ENCODE data around the gene KMT2C. TPM values are rescaled to one million over a fixed set of nuclear protein-coding genes. Genes with fewer than 3 reads are reported as not detected.
A peak's percentile ranks its signal among the peaks of the same experiment; 100 is the strongest.

The KMT2C gene
- total RNA-seq (10 to 100 TPM; 29.3 to 62.4 (median 49.0) TPM), polyA plus RNA-seq (10 to 100 TPM in 1 of 2 donors, 1 to 10 TPM in 1; 8.4 to 17.4 TPM)
- long read RNA-seq, donor 1, partial matches to known transcripts = 18 of 23 reads
- long read RNA-seq, donor 1, other reads (novel, unspliced or antisense) = 5 of 23 reads
- long read RNA-seq, donor 2, partial matches to known transcripts = 25 of 34 reads
- long read RNA-seq, donor 2, other reads (novel, unspliced or antisense) = 9 of 34 reads
- long read RNA-seq, donor 3, partial matches to known transcripts = 22 of 30 reads
- long read RNA-seq, donor 3, other reads (novel, unspliced or antisense) = 8 of 30 reads

GRCh38 chr7:152435384-152436110 lies at the start of gene KMT2C:
KMT2C (minus strand) TSS chr7:152436003; CDS start chr7:152435786, 217 bp downstream.
- TF ChIP-seq CTCF (IDR thresholded peaks at IDR 0.05) (no peak), POLR2A (IDR thresholded peaks at IDR 0.05) (peak in 1 of 2 donors; percentile 24)
- DNase-seq = peak; percentile 61 to 81 (median 70)

DNA sequence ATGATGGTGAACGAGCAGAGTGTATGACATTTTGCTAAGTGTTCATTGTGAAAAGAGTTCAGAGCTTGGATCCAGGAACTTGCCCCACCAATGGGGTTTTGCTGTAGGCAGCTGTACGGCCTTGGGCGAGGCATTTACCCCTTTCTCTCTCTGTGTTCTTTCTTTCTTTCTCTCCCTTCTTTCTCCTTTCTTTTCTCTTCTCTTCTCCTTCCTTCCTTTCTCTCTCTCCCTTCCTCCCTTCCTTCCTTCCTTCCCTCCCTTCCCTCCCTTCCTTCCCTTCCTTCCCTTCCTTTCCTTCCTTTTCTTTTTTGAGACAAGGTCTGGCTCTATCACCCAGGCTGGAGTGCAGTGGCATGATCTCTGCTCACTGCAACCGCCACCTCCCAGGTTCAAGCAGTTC lies 45.3 kb upstream of the KMT2C start:
- H3K9me3 ChIP-seq = no peaks in the 10 kb centered on the region
- H3K4me1 ChIP-seq = no peaks in the 10 kb centered on the region
- 81 to 90% (median 87%) methylated on average over 4 of the region's 4 CpGs for WGBS, 4 donors
- no peak overlapping the region for H3K4me3 ChIP-seq
- intact Hi-C loops (cut with DNase I) = no loop called here
- H3K27ac ChIP-seq = no peak overlapping the region
- TF ChIP-seq CTCF (IDR thresholded peaks at IDR 0.05) = no peak
- no peak for TF ChIP-seq POLR2A (IDR thresholded peaks at IDR 0.05)
- ATAC-seq (no peak), DNase-seq (no peak)
- H3K36me3 ChIP-seq = no peaks in the 10 kb centered on the region
- H3K27me3 ChIP-seq = no peaks in the 10 kb centered on the region

More at GRCh38 chr7:152435384-152436110, at the start of gene KMT2C:
- WGBS, 4 donors = 0 to 1% (median 1%) methylated on average over 26 to 107 of the region's 107 CpGs; no CpG with 5 or more reads in 1 of the 4 donors
- Histone ChIP-seq H3K4me1 (peaks cover 0 to 37% (median 29%) of the 10 kb centered on the region in 12 donors), H3K27ac (peak within 1 kb of the TSS; percentile 95 to 100 (median 98)), H3K4me3 (peak within 1 kb of the TSS; percentile 73 to 99 (median 94)), H3K27me3 (no peaks in the 10 kb centered on the region), H3K9me3 (no peaks in the 10 kb centered on the region), H3K36me3 (no peaks in the 10 kb centered on the region)
- intact Hi-C loops (cut with DNase I) = loop anchor here in 7 of 10 donors (1.0 to 10.0 kb wide), 7 partner anchors 27 to 239 kb away; partner anchors contain the start of gene XRCC2 (in 2 of the 7)
- ATAC-seq = peak in 3 of 4 donors; percentile 34 to 53 (median 38)

- 85 to 90% (median 89%) methylated on average over 4 of the region's 4 CpGs for WGBS, 4 donors
Measured at GRCh38 chr7:152480664-152481063, 44.9 kb upstream of the KMT2C start.

More at GRCh38 chr7:152480664-152481063, 44.9 kb upstream of the KMT2C start:
- no peak overlapping the region for H3K27ac ChIP-seq
- TF ChIP-seq CTCF (IDR thresholded peaks at IDR 0.05) = no peak
- no peak for TF ChIP-seq POLR2A (IDR thresholded peaks at IDR 0.05)
- H3K4me3 ChIP-seq = no peak overlapping the region
- no peak for ATAC-seq
- H3K36me3 ChIP-seq = no peaks in the 10 kb centered on the region
- DNase-seq = no peak
- intact Hi-C loops (cut with DNase I) = no loop called here
- H3K9me3 ChIP-seq = no peaks in the 10 kb centered on the region
- H3K27me3 ChIP-seq = no peaks in the 10 kb centered on the region
- no peaks in the 10 kb centered on the region for H3K4me1 ChIP-seq
